GM15510 (cell line): ENCODE data around the gene STMND1.

Experiments used
- POLR2A ChIP-seq: IDR thresholded peaks from 3 replicates; pipeline ENCODE4 v1.6.1; 2011; ENCODE audit warnings: borderline replicate concordance; ENCODE audit not compliant: insufficient read length; ENCODE audit errors: extremely low read depth

The STMND1 gene

GRCh38 chr6:17132967-17133366 lies 31.1 kb downstream of the STMND1 start:
- no peak for TF ChIP-seq POLR2A

- no peak for TF ChIP-seq POLR2A
These were observed 36.2 kb downstream of the STMND1 start for GRCh38 chr6:17138033-17138432.

GRCh38 chr6:17144016-17144415 lies 42.2 kb downstream of the STMND1 start:
- TF ChIP-seq POLR2A: no peak

GRCh38 chr6:17149571-17149970 lies 47.7 kb downstream of the STMND1 start:
- TF ChIP-seq POLR2A: no peak

GRCh38 chr6:17150096-17150495 lies 48.2 kb downstream of the STMND1 start:
- no peak for TF ChIP-seq POLR2A

GRCh38 chr6:17151888-17152287 lies 50.0 kb downstream of the STMND1 start:
- no peak for TF ChIP-seq POLR2A

GRCh38 chr6:17152703-17153102 lies 50.9 kb downstream of the STMND1 start:
- no peak for TF ChIP-seq POLR2A

GRCh38 chr6:17156112-17156921 lies 54.5 kb downstream of the STMND1 start:
- TF ChIP-seq POLR2A: no peak

GRCh38 chr6:17156966-17157365 lies 55.1 kb downstream of the STMND1 start:
- no peak for TF ChIP-seq POLR2A

- TF ChIP-seq POLR2A: no peak
These were observed 55.8 kb downstream of the STMND1 start for GRCh38 chr6:17157617-17158016.

- no peak for TF ChIP-seq POLR2A
These were observed 57.4 kb downstream of the STMND1 start for GRCh38 chr6:17159240-17159639.

GRCh38 chr6:17161076-17161475 lies 59.2 kb downstream of the STMND1 start:
- TF ChIP-seq POLR2A: no peak

GRCh38 chr6:17165383-17165782 lies 63.5 kb downstream of the STMND1 start:
- TF ChIP-seq POLR2A: no peak

- TF ChIP-seq POLR2A: no peak
These were observed 65.6 kb downstream of the STMND1 start for GRCh38 chr6:17167327-17167979.

- no peak for TF ChIP-seq POLR2A
These were observed 67.4 kb downstream of the STMND1 start for GRCh38 chr6:17169291-17169690.

GRCh38 chr6:17169711-17170110 lies 67.9 kb downstream of the STMND1 start:
- no peak for TF ChIP-seq POLR2A
